CD14-positive monocyte (primary cell): ENCODE data around the gene CCDC102B. TPM values are rescaled to one million over a fixed set of nuclear protein-coding genes. Genes with fewer than 3 reads are reported as not detected.

Source experiments
- DNase-seq, 3 donors: peaks; one replicate each; pipeline ENCODE4 v3.0.0-alpha.2; 2011 to 2022
- H2AFZ ChIP-seq: 2 replicates; pipeline ENCODE4 v1.6.0; 2012; ENCODE audit warnings: mild to moderate bottlenecking, low read depth, low read length, inconsistent platforms; ENCODE audit not compliant: insufficient read depth, poor library complexity, severe bottlenecking
- H3K27ac ChIP-seq, 2 donors: 1 replicate in 1 of 2; 2 replicates in 1 of 2; pipeline ENCODE4 v1.5.1; 2012 to 2013; ENCODE audit warnings: low read length in 2 of 2, control low read depth in 1 of 2, inconsistent platforms in 1 of 2, low read depth in 1 of 2, mild to moderate bottlenecking in 1 of 2
- H3K27me3 ChIP-seq, 2 donors: one replicate each; pipeline versions ENCODE4 v1.6.0 to v1.6.1; 2011 to 2013; ENCODE audit warnings: low read length in 2 of 2; ENCODE audit not compliant: control insufficient read depth in 2 of 2, insufficient read depth in 2 of 2
- H3K36me3 ChIP-seq, 2 donors: replicated peaks in 1 of 2; 1 replicate in 1 of 2; 2 replicates in 1 of 2; pipeline versions ENCODE4 v1.5.1 to v1.6.1; 2012 to 2013; ENCODE audit warnings: low read length in 2 of 2, control low read depth in 1 of 2, inconsistent platforms in 1 of 2, mild to moderate bottlenecking in 1 of 2; ENCODE audit not compliant: insufficient read depth in 2 of 2, control insufficient read depth in 1 of 2
- H3K4me1 ChIP-seq, 2 donors: 1 replicate in 1 of 2; 2 replicates in 1 of 2; pipeline versions ENCODE4 v1.5.1 to v1.6.1; 2012 to 2013; ENCODE audit warnings: low read length in 2 of 2, control low read depth in 1 of 2, inconsistent platforms in 1 of 2, mild to moderate bottlenecking in 1 of 2, moderate library complexity in 1 of 2; ENCODE audit not compliant: insufficient read depth in 2 of 2, control insufficient read depth in 1 of 2
- H3K4me2 ChIP-seq: replicated peaks from 2 replicates; pipeline ENCODE3; 2012; ENCODE audit warnings: low read length, moderate library complexity, mild to moderate bottlenecking; ENCODE audit not compliant: poor library complexity, severe bottlenecking; ENCODE audit errors: extremely low read depth
- H3K4me3 ChIP-seq, 3 experiments: fragments of 200-600 bp in 1 of 3; sonication (generic) in 1 of 3; replicated peaks in 1 of 3; 1 replicate in 2 of 3; 2 replicates in 1 of 3; pipeline ENCODE4 v1.5.1; 2011 to 2013; ENCODE audit warnings: low read length in 3 of 3, mild to moderate bottlenecking in 3 of 3, control low read depth in 2 of 3, low read depth in 2 of 3, inconsistent platforms in 1 of 3, moderate library complexity in 1 of 3
- H3K79me2 ChIP-seq: 2 replicates; pipeline ENCODE4 v1.6.0; 2012; ENCODE audit warnings: mild to moderate bottlenecking, control low read depth, inconsistent platforms, low read length, moderate library complexity; ENCODE audit not compliant: insufficient read depth
- H3K9ac ChIP-seq: 2 replicates; pipeline ENCODE4 v1.6.0; 2017; ENCODE audit warnings: low read length, mild to moderate bottlenecking; ENCODE audit not compliant: insufficient read depth, poor library complexity, severe bottlenecking
- H3K9me3 ChIP-seq, 2 donors: replicated peaks in 1 of 2; 1 replicate in 1 of 2; 2 replicates in 1 of 2; pipeline versions ENCODE4 v1.5.1 to v1.6.1; 2012 to 2013; ENCODE audit warnings: low read length in 2 of 2, control low read depth in 1 of 2; ENCODE audit not compliant: control insufficient read depth in 1 of 2, insufficient read depth in 1 of 2
- H4K20me1 ChIP-seq: 2 replicates; pipeline ENCODE4 v1.6.0; 2012; ENCODE audit warnings: mild to moderate bottlenecking, low read length, control low read depth, moderate library complexity; ENCODE audit not compliant: insufficient read depth
- H3K27ac Mint-ChIP-seq, 7 donors: one replicate each; pipeline ENCODE4 v1.8.0; 2020; ENCODE audit warnings: mild to moderate bottlenecking in 7 of 7, mixed read lengths in 7 of 7, moderate library complexity in 6 of 7, inconsistent platforms in 2 of 7
- H3K27me3 Mint-ChIP-seq, 3 donors: one replicate each; pipeline ENCODE4 v1.8.0; 2021 to 2022; ENCODE audit warnings: low read depth in 3 of 3, mild to moderate bottlenecking in 3 of 3, mixed read lengths in 3 of 3, moderate library complexity in 3 of 3, inconsistent platforms in 1 of 3
- H3K36me3 Mint-ChIP-seq, 2 donors: one replicate each; pipeline ENCODE4 v1.8.0; 2020; ENCODE audit warnings: mixed read lengths in 2 of 2, inconsistent platforms in 1 of 2, mild to moderate bottlenecking in 1 of 2
- H3K4me1 Mint-ChIP-seq: one replicate; pipeline ENCODE4 v1.8.0; 2020; ENCODE audit warnings: mild to moderate bottlenecking, mixed read lengths
- H3K4me3 Mint-ChIP-seq, 2 donors: one replicate each; pipeline ENCODE4 v1.8.0; 2020; ENCODE audit warnings: mild to moderate bottlenecking in 2 of 2, mixed read lengths in 2 of 2, moderate library complexity in 1 of 2
- H3K9me3 Mint-ChIP-seq, 7 donors: one replicate each; pipeline ENCODE4 v1.8.0; 2020 to 2022; ENCODE audit warnings: mixed read lengths in 7 of 7, mild to moderate bottlenecking in 6 of 7, moderate library complexity in 6 of 7, inconsistent platforms in 2 of 7
- WGBS: methylation state at CpG from one replicate; pipeline ENCODE4 v1.1.5; 2013; ENCODE audit warnings: missing lambda C conversion rate; ENCODE audit not compliant: insufficient coverage; 5-methylcytosine and 5-hydroxymethylcytosine counted together
- intact Hi-C, 2 donors: fragments of 100-400 bp; cut with micrococcal nuclease; formaldehyde crosslinking; loops; one replicate each; pipeline versions ENCODE4 v1.15.0 to v1.15.1; 2023
- polyA plus RNA-seq, 3 donors: library from polyadenylated mRNA; depleted of rRNA in 1 of 3; unstranded in 2 of 3; stranded (reverse) in 1 of 3; fragments of 300-500 nt in 2 of 3; fragments of >200 nt in 1 of 3; fragmentation: Illumina TruSeq in 2 of 3; gene quantifications; 1 replicate in 2 of 3; 2 replicates in 1 of 3; pipeline ENCODE4 v1.2.3, GENCODE V29; 2012 to 2021
- TF ChIP-seq, protein P1 (sequence below): fragments of 200-600 bp; IDR thresholded peaks from one replicate; pipeline ENCODE4 v1.8.0; 2022; ENCODE audit warnings: antibody characterized with exemption, mild to moderate bottlenecking

Gene CCDC102B
- polyA plus RNA-seq, 3 donors, result 0.34 to 1.4 TPM; not detected in 1

- Mint-ChIP-seq H3K27ac (no peak overlapping the region), H3K27me3 (no peaks in the 10 kb centered on the region), H3K9me3 (peaks cover 0 to 12% (median 4%) of the 10 kb centered on the region in 7 donors), H3K36me3 (no peaks in the 10 kb centered on the region), H3K4me1 (no peaks in the 10 kb centered on the region), H3K4me3 (no peak overlapping the region)
- Histone ChIP-seq H3K27ac (no peak overlapping the region), H3K9me3 (peaks cover 0 to under 1% of the 10 kb centered on the region in 2 donors), H3K79me2 (no peaks in the 10 kb centered on the region), H3K27me3 (no peaks in the 10 kb centered on the region), H3K4me1 (no peaks in the 10 kb centered on the region), H4K20me1 (no peaks in the 10 kb centered on the region), H3K4me2 (no peak overlapping the region), H3K4me3 (no peak overlapping the region), H2AFZ (no peak overlapping the region), H3K9ac (no peak overlapping the region), H3K36me3 (no peaks in the 10 kb centered on the region)
- no CpG with 5 or more reads among the region's 2 CpGs for WGBS
- no peak for DNase-seq
- intact Hi-C loops, result no loop called here
- TF ChIP-seq, protein P1, sequence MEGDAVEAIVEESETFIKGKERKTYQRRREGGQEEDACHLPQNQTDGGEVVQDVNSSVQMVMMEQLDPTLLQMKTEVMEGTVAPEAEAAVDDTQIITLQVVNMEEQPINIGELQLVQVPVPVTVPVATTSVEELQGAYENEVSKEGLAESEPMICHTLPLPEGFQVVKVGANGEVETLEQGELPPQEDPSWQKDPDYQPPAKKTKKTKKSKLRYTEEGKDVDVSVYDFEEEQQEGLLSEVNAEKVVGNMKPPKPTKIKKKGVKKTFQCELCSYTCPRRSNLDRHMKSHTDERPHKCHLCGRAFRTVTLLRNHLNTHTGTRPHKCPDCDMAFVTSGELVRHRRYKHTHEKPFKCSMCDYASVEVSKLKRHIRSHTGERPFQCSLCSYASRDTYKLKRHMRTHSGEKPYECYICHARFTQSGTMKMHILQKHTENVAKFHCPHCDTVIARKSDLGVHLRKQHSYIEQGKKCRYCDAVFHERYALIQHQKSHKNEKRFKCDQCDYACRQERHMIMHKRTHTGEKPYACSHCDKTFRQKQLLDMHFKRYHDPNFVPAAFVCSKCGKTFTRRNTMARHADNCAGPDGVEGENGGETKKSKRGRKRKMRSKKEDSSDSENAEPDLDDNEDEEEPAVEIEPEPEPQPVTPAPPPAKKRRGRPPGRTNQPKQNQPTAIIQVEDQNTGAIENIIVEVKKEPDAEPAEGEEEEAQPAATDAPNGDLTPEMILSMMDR, result no peak
Observed at GRCh38 chr18:68984342-68984741, 186.5 kb downstream of the CCDC102B start.

- WGBS, result no CpG with 5 or more reads among the region's 2 CpGs
- no peak overlapping the region for H3K27ac ChIP-seq
- no peak overlapping the region for H3K9ac ChIP-seq
- no peaks in the 10 kb centered on the region for H3K36me3 Mint-ChIP-seq
- H3K79me2 ChIP-seq, result no peaks in the 10 kb centered on the region
- no peaks in the 10 kb centered on the region for H3K4me1 ChIP-seq
- H2AFZ ChIP-seq, result no peak overlapping the region
- peaks cover 0 to 4% of the 10 kb centered on the region in 2 donors for H3K9me3 ChIP-seq
- H3K4me2 ChIP-seq, result no peak overlapping the region
- intact Hi-C loops, result no loop called here
- TF ChIP-seq, protein P1, result no peak
- no peaks in the 10 kb centered on the region for H3K36me3 ChIP-seq
- no peaks in the 10 kb centered on the region for H3K27me3 ChIP-seq
- no peak overlapping the region for H3K4me3 ChIP-seq
- no peak overlapping the region for H3K4me3 Mint-ChIP-seq
- no peak for DNase-seq
- peaks cover 0 to 1% (median 0%) of the 10 kb centered on the region in 3 donors for H3K27me3 Mint-ChIP-seq
- no peak overlapping the region for H3K27ac Mint-ChIP-seq
- H3K4me1 Mint-ChIP-seq, result no peaks in the 10 kb centered on the region
- peaks cover 0 to 11% (median 5%) of the 10 kb centered on the region in 7 donors for H3K9me3 Mint-ChIP-seq
- no peaks in the 10 kb centered on the region for H4K20me1 ChIP-seq
Observed at GRCh38 chr18:68985172-68985820, 187.4 kb downstream of the CCDC102B start.
